GM21423 (cell line): Measurements from ENCODE around the gene APLP2.
"Not testable (repeated sequence)": the region's sequence is repeated elsewhere in the genome, so short reads cannot be mapped to it uniquely, and the experiment has no call there.

ENCODE experiments used
- ATAC-seq: cut with Tn5 transposase; IDR thresholded peaks from one replicate; pipeline ENCODE4 v1.9.1; 2021; ENCODE audit warnings: mild to moderate bottlenecking, moderate library complexity; ENCODE audit not compliant: unreplicated experiment

Gene APLP2

GRCh38 chr11:130088919-130089673, 19.4 kb downstream of the APLP2 start:
- no peak for ATAC-seq

GRCh38 chr11:130089674-130090073, 20.0 kb downstream of the APLP2 start:
- ATAC-seq: no peak

- not testable (repeated sequence) for ATAC-seq
Measured at GRCh38 chr11:130090517-130090916, 20.8 kb downstream of the APLP2 start.

GRCh38 chr11:130091169-130091568, 21.5 kb downstream of the APLP2 start:
- ATAC-seq: not testable (repeated sequence)

- ATAC-seq: no peak
Measured at GRCh38 chr11:130092661-130093060, 23.0 kb downstream of the APLP2 start.

GRCh38 chr11:130094614-130095013, 24.9 kb downstream of the APLP2 start:
- no peak for ATAC-seq

GRCh38 chr11:130095326-130095725, 25.6 kb downstream of the APLP2 start:
- ATAC-seq: no peak

- ATAC-seq: no peak
Measured at GRCh38 chr11:130096042-130096441, 26.3 kb downstream of the APLP2 start.

GRCh38 chr11:130096823-130097222, 27.1 kb downstream of the APLP2 start:
- ATAC-seq: no peak

- ATAC-seq: no peak
Measured at GRCh38 chr11:130097285-130097684, 27.6 kb downstream of the APLP2 start.

GRCh38 chr11:130099356-130099755, 29.7 kb downstream of the APLP2 start:
- no peak for ATAC-seq

- no peak for ATAC-seq
Measured at GRCh38 chr11:130100381-130101095, 30.8 kb downstream of the APLP2 start.

GRCh38 chr11:130101661-130102060, 32.0 kb downstream of the APLP2 start:
- no peak for ATAC-seq

- ATAC-seq: no peak
Measured at GRCh38 chr11:130102301-130103249, 32.9 kb downstream of the APLP2 start.

- ATAC-seq: no peak
Measured at GRCh38 chr11:130103296-130103814, 33.7 kb downstream of the APLP2 start.

- ATAC-seq: no peak
Measured at GRCh38 chr11:130106381-130106780, 36.7 kb downstream of the APLP2 start.

- not testable (repeated sequence) for ATAC-seq
Measured at GRCh38 chr11:130108671-130109070, 39.0 kb downstream of the APLP2 start.

GRCh38 chr11:130109386-130109785, 39.7 kb downstream of the APLP2 start:
- ATAC-seq: no peak

- ATAC-seq: no peak
Measured at GRCh38 chr11:130110339-130111108, 40.8 kb downstream of the APLP2 start.
